GM18909 (cell line): ENCODE data around the gene ZNF485.
"Not testable (repeated sequence)": the region's sequence is repeated elsewhere in the genome, so short reads cannot be mapped to it uniquely, and the experiment has no call there.

Experiments
- ATAC-seq: cut with Tn5 transposase; IDR thresholded peaks from one replicate; pipeline ENCODE4 v1.9.1; 2021; ENCODE audit warnings: mild to moderate bottlenecking; ENCODE audit not compliant: unreplicated experiment, poor library complexity

ZNF485 gene

DNA sequence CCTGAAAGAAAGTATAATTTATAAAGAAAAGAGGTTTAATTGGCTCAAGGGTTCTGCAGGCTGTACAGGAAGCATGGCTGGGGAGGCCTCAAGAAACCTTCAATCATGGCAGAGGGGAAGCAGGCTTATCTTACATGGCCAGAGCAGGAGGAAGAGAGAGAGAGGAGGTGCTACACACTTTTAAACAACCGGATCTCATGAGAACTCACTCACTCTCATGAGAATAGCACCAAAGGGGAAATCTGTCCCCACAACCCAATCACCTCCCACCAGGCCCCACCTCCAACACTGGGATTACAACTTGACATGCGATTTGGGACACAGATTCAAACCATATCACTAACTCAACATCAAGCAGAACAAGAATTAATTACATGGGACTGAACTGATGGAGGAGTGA, 6.9 kb upstream of the ZNF485 start:
- no peak for ATAC-seq

- ATAC-seq, result not testable (repeated sequence)
These were observed 4.7 kb upstream of the ZNF485 start for GRCh38 chr10:43601576-43601975.

DNA sequence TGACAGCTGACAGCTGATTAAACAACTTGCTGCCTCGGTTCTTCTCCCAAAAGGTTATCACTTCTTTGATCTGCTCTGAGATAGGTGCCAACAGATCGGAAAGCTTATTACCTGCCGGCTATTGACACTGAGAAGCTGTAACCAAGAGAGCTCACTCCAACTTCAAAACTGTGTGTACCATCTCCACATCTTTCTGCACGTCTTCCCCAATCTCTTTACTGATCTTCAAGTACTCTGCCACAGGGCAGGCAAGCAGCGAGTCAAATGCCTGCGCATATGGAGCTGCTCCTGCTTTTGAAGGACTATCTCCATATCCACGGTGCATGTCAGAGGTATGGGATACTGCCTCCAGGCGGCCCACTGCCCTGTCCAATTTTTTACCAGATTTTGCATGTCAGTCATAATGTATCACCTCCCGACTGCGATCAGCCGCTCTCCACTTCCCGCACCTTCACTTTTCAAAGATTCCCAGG, 352 bp upstream of the ZNF485 start:
- ATAC-seq, result peak; percentile 24

GRCh38 chr10:43607199-43607573, 948 bp downstream of the ZNF485 start:
- ATAC-seq, result no peak

- no peak for ATAC-seq
These were observed 4.4 kb downstream of the ZNF485 start for GRCh38 chr10:43610636-43611035.

DNA sequence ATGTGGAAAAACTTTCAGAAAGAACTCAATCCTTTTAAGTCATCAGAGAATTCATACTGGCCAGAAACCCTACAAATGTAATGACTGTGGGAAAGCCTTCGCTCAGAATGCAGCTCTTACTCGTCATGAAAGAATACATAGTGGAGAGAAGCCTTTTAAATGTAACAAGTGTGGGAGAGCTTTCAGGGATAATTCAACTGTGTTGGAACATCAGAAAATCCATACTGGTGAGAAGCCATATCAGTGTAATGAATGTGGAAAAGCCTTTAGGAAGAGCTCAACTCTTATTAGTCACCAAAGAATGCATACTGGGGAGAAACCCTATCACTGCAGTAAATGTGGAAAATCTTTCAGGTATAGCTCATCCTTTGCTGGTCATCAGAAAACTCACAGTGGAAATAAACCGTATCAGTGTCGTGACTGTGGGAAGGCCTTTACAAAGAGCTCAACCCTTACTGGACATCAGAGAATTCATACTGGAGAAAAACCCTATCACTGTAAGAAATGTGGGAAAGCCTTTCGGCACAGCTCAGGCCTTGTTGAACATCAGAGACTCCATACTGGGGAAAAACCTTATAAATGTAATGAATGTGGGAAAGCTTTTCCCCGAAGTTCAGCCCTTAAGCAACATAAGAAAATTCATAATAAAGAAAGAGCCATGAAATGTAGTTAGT, 10.6 kb downstream of the ZNF485 start:
- ATAC-seq, result no peak

DNA sequence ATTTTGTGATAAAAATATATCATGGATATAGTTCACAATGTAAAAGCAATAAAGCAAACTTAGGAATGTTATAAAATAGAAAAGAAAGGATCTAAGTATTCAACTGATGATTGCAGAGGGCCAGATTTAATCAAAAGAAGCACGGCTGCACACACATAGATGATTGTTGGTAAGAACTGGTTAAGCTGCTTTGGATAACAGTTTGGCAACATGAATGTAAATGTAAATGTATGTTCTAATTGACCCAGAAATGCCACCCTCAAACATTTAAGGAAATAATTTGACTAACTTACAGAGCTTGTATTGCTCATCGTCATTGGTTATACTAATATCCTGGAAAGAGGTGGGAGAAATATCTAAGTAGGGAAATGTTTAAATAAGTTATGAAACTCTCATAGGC, 13.1 kb downstream of the ZNF485 start:
- no peak for ATAC-seq

DNA sequence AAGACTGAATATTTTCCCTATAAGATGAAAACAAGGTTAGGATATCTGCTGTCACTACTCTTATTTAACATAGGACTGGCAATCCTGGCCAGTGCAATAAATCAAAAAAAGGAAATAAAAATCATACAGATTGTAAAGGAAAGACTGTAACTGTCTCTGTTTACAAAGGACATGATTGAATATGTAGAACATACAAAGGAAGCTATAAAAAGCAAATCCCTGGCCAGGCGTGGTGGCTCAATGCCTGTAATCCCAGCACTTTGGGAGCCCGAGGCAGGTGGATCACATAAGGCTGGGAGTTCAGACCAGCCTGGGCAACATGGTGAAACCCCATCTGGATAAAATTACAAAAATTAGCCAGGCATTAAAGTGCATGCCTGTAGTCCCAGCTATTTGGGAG, 15.8 kb downstream of the ZNF485 start:
- ATAC-seq, result no peak

- no peak for ATAC-seq
These were observed 17.1 kb downstream of the ZNF485 start for GRCh38 chr10:43623351-43623750.

- ATAC-seq, result no peak
These were observed 21.7 kb downstream of the ZNF485 start for GRCh38 chr10:43627942-43628341.

DNA sequence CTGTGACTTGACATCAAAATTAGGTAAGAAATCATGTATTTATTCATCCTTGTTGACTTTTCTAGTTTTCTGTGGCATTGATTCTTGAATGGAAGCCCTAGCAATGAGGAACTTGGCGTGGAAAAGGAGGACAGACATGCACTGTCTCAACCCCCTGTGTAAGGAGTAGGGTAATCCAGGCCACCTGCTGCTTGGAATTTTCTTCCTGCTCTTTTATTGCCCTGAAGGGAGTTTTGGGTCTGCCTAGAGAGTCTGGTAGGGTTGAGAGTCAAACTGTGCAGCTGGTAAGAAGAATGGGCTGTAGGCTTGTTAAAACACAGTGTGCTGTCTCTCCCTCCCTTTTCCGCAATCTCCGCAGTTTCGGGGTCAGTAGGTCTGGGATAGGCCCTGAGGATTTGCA, 22.7 kb downstream of the ZNF485 start:
- no peak for ATAC-seq

DNA sequence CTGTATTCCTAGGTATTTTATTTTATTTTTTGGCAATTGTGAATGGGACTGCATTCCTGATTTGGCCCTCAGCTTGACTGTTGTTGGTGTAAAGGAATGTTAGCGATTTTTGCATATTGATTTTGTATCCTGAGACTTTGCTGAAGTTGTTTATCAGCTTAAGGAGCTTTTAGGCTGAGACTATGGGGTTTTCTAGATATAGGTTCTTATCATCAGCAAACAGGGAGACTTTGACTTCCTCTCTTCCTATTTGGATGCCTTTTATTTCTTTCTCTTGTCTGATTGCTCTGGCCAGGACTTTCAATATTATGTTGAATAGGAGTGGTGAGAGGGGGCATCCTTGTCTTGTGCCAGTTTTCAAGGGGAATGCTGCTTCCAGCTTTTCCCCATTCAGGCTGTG, 29.6 kb downstream of the ZNF485 start:
- ATAC-seq, result not testable (repeated sequence)

DNA sequence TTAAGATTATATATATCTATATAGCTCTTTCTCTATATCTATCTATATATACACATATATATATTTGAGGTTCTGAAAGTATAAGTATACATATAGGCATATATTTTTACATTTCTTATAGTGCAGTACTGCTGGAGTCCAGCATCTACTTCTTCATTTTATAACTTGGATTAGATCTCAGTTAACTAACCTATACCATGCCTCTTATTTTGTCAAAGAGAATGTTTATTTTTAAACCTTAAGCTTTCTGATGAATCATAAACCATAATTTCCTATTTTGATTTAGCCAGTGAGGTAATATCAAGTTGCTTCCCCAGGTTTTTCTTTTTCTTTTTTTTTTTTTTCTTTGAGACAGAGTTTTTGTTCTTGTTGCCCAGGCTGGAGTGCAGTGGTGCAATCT, 34.4 kb downstream of the ZNF485 start:
- no peak for ATAC-seq

- no peak for ATAC-seq
These were observed 38.0 kb downstream of the ZNF485 start for GRCh38 chr10:43644252-43644651.

GRCh38 chr10:43645866-43646265, 39.6 kb downstream of the ZNF485 start:
- ATAC-seq, result no peak

- ATAC-seq, result no peak
These were observed 41.3 kb downstream of the ZNF485 start for GRCh38 chr10:43647576-43647975.

- no peak for ATAC-seq
These were observed 41.8 kb downstream of the ZNF485 start for GRCh38 chr10:43648095-43648397.

DNA sequence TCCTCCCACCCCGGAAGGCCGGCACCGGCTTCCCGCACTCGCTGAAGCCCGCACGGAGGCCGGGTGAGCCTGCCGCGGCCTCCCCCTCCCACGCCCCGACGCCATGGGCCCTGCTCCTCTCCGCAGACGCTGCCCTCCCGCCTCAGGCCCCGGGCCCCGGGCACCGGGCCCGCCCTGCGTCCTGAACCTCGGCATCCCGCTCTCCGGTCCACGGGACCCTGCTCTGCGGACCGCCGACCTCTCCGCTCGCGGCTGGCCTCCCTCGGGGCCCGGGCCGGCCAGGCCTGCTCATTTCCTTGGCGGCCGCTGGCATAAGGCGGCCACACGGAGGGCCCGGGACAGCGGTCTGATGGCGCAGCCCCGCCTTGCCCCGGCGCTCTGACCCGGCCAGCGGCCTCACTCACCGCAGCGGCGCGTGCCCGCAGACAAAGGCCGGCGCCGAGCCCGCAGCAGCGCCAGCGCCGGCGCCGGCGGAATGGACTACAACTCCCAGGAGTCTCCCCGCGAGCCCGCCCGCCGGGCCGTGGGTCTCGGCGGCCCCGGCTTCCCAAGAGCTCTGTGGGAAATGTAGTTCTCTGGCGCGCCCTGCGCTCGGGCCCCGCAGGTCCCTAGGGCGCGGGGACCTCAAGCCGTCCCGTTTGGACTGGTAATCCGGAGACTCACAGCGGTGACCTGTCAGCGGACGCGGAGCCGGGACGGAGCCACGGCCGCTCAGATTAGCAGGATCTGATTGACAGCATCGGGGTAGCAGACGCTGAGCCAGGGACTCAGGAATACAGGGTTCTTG, 42.4 kb downstream of the ZNF485 start, which contains the start of gene ZNF32:
Gene ZNF32, minus strand, starts transcription at position 484 of the 787 bp plus-strand sequence. CDS start 2,748 bp downstream, outside the sequence.
- peak; percentile 99 for ATAC-seq

GRCh38 chr10:43649185-43649523, 42.9 kb downstream of the ZNF485 start:
- ATAC-seq, result peak; percentile 10

GRCh38 chr10:43653746-43654145, 47.5 kb downstream of the ZNF485 start:
- ATAC-seq, result no peak

- no peak for ATAC-seq
These were observed 49.1 kb downstream of the ZNF485 start for GRCh38 chr10:43655311-43655710.

DNA sequence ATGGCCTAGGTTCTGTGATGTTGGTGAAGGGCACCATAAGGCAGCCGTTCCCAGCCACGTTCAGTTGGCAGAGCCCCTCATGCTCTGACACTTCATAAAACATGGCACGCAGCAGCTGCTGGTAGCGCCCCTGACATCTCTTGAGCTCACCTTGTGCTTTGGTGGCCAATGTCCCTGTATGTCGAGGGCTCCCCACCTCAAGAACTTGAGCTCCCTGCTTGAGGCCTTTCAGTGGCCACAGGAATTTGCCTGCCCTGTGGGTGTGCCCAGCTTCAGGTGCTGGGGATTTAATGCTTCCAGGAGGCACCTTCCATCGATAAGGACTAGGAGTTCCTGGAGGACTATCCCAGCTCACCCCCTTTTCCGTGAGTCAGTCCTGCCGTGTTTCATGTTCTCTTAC, 52.0 kb downstream of the ZNF485 start:
- ATAC-seq, result no peak
